GM10266 (cell line): ENCODE results near the gene SLC17A2.
A peak's percentile ranks its signal among the peaks of the same experiment; 100 is the strongest.
"Not testable (repeated sequence)": the region's sequence is repeated elsewhere in the genome, so short reads cannot be mapped to it uniquely, and the experiment has no call there.

ENCODE experiments used
- DNase-seq: peaks from one replicate; pipeline ENCODE4 v3.0.0; 2012; ENCODE audit errors: extremely low spot score
- TF ChIP-seq, protein P1 (sequence below): IDR thresholded peaks from 2 replicates; pipeline ENCODE4 v1.5.1; 2012; ENCODE audit warnings: mild to moderate bottlenecking, low read depth; ENCODE audit not compliant: control insufficient read depth, insufficient read depth; ENCODE audit errors: missing control alignments

The SLC17A2 gene

DNA sequence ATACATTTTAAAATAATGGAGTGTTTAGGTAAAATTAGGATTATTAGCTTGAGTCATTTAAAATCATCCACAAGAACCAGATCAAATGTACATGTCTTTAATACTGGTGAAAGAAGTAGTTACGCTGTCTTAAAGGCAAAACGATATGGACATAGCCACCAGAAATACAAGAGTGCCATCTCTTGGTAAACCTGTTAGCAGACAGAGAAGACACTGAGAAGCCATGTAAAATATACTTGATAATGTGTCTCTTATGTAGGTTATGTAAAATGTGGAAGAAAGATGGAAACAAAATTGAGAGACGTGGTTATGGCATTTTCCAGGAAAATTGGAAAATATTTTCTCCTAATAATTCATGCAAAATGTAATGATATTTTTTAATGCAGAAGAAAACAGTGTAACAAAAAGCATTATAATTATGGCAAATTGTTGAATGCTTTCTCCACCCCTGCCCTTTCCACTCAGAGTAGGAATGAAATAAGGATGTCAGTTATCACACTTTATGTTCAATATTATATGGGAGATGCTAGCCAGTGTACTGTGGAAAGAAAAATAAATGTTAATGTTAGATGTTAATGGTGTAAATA lies 12.2 kb upstream of the SLC17A2 start:
- peak; percentile 30 for DNase-seq
- TF ChIP-seq, protein P1, sequence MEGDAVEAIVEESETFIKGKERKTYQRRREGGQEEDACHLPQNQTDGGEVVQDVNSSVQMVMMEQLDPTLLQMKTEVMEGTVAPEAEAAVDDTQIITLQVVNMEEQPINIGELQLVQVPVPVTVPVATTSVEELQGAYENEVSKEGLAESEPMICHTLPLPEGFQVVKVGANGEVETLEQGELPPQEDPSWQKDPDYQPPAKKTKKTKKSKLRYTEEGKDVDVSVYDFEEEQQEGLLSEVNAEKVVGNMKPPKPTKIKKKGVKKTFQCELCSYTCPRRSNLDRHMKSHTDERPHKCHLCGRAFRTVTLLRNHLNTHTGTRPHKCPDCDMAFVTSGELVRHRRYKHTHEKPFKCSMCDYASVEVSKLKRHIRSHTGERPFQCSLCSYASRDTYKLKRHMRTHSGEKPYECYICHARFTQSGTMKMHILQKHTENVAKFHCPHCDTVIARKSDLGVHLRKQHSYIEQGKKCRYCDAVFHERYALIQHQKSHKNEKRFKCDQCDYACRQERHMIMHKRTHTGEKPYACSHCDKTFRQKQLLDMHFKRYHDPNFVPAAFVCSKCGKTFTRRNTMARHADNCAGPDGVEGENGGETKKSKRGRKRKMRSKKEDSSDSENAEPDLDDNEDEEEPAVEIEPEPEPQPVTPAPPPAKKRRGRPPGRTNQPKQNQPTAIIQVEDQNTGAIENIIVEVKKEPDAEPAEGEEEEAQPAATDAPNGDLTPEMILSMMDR: peak; percentile 59

DNA sequence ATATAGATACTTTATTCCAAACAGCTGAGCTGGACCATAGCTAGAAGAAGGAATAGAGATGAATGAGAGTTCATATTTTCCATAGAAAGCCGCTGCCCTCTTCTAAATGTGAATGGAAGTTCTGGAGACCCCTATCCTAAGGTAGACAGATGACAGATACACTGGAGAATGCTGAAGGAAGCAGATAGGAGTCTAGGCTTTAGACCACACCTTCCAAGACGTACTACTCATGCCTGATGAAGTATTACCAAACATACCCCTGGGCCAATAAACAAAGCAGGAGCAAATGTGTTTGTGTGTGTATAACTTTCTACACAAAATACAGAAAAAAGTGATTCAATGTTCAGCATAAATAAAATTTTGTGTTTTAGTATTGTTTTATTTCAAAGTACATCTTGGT lies 9.1 kb upstream of the SLC17A2 start:
- DNase-seq: no peak
- TF ChIP-seq, protein P1: no peak

DNA sequence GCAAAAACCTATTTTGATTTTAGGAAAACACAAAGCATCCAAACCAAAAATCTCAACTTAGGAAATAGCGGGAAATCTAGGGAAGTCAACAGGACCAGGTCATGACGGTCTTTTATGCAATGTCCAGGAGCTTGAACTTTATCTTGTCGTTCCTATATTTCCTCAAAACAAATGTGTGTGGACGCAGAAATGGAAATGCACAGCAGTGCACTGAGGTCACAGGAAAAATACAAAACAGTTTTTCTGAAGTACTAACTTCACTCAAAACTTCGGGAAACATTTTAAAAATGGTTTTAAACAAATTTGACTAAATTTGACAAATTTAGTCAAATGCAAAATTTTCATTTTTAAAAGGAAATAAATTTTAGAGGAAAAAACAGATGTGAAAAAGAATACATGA lies 5.5 kb upstream of the SLC17A2 start:
- TF ChIP-seq, protein P1: no peak
- DNase-seq: no peak

DNA sequence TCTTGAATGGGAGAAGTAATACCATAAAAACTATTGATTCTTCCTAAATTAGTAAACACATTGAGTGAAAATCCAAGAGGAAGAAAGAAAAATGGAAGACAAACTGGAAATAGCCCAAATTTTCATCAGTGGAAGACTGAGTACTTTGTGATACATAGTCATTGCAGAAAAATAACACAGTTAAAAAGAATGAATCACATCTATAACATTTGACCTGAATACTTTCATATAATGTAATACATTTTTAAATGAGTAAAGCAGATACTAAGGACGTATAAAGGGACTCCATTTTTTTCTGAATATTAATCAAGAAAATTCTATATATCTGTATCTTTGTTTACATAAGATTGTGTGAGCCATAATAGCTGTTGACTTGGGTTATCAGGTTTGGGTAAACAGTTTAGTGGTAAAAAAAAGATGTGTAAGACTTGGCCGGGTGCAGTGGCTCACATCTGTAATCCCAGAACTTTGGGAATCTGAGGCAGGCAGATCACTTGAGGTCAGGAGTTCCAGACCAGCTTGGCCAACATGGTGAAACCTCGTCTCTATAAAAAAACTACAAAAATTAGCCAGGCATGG lies 4.3 kb upstream of the SLC17A2 start:
- TF ChIP-seq, protein P1: no peak
- DNase-seq: no peak

DNA sequence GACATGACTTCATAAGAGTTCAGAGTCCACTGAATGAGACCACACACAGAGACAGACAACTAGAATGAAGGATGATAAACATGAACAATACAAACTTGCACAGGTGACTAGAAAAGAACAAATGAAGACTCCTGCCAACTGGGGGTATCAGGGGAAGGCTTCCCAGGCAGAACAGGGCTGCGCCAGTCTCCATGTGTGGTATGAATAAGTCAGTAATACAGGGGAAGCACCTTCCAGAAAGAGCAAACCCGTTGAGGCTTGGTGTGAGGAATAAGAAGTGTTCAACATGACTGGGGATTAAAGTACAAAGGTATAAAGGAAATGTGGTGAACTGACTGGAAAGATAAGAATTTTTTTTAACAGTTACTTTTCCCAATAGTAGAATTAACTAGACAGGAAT lies 3.7 kb upstream of the SLC17A2 start:
- no peak for DNase-seq
- TF ChIP-seq, protein P1: no peak

DNA sequence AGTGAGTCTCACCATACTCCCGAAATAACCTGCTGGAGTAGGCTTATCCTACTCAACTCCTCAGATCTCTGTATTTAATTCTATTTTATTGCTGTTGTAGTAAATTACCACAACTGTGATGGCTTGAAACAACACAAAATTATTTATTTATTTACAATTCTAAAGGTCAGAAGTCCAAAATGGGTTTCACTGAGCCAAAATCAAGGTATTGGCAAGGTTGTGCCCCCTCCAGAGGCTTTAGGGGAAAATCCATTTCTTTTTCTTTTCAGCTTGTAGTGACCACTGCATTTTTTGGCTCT lies 869 bp upstream of the SLC17A2 start:
- no peak for DNase-seq
- TF ChIP-seq, protein P1: no peak

DNA sequence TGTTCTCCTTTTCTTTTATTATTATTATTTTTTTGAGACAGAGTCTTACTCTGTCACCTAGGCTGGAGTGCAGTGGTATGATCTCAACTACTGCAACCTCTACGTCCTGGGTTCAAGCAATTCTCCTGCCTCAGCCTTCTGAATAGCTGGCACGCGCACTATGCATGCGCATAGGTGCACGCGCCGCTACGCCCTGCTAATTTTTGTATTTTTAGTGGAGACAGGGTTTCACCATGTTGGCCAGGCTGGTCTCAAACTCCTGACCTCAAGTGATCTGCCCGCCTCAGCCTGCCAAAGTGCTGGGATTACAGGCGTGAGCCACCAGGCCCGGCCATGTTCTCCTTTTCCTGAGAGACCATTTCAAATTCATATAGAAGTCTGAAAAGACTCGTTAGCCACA lies 706 bp downstream of the SLC17A2 start:
- DNase-seq: not testable (repeated sequence)
